Hepatocyte (in vitro differentiated cells): ENCODE data around the gene VBP1. TPM values are rescaled to one million over a fixed set of nuclear protein-coding genes. Genes with fewer than 3 reads are reported as not detected.
"Not testable (repeated sequence)": the region's sequence is repeated elsewhere in the genome, so short reads cannot be mapped to it uniquely, and the experiment has no call there.

Source experiments
- DNase-seq: peaks from one replicate; pipeline ENCODE4 v3.0.0-alpha.2; 2016; ENCODE audit warnings: low spot score
- H2AFZ ChIP-seq: fragments of 200-600 bp; sonication (generic); 2 replicates; pipeline ENCODE4 v1.6.0; 2016; ENCODE audit warnings: antibody characterized with exemption, mild to moderate bottlenecking
- H3K27ac ChIP-seq: fragments of 200-600 bp; sonication (generic); 2 replicates; pipeline ENCODE4 v1.5.1; 2016; ENCODE audit warnings: mild to moderate bottlenecking
- H3K27me3 ChIP-seq: fragments of 200-600 bp; sonication (generic); 2 replicates; pipeline ENCODE4 v1.6.1; 2016
- H3K36me3 ChIP-seq: fragments of 200-600 bp; sonication (generic); replicated peaks from 2 replicates; pipeline ENCODE4 v1.5.1; 2016; ENCODE audit warnings: low read depth; ENCODE audit not compliant: insufficient read depth
- H3K4me1 ChIP-seq: fragments of 200-600 bp; sonication (generic); 2 replicates; pipeline ENCODE4 v1.5.1; 2016; ENCODE audit warnings: mild to moderate bottlenecking, moderate library complexity; ENCODE audit not compliant: insufficient read depth
- H3K4me2 ChIP-seq: fragments of 200-600 bp; sonication (generic); 2 replicates; pipeline ENCODE4 v1.6.0; 2016
- H3K4me3 ChIP-seq: fragments of 200-600 bp; sonication (generic); 2 replicates; pipeline ENCODE4 v1.5.1; 2016; ENCODE audit warnings: mild to moderate bottlenecking
- H3K79me2 ChIP-seq: fragments of 200-600 bp; sonication (generic); 2 replicates; pipeline ENCODE4 v1.6.0; 2017; ENCODE audit warnings: mild to moderate bottlenecking
- H3K9me2 ChIP-seq: fragments of 200-600 bp; sonication (generic); replicated peaks from 2 replicates; pipeline ENCODE4 v1.6.0; 2017; ENCODE audit warnings: mild to moderate bottlenecking; ENCODE audit not compliant: insufficient read depth
- H3K9me3 ChIP-seq: fragments of 200-600 bp; sonication (generic); 2 replicates; pipeline ENCODE4 v1.5.1; 2016; ENCODE audit warnings: low read depth, mild to moderate bottlenecking
- H4K20me1 ChIP-seq: fragments of 200-600 bp; sonication (generic); 2 replicates; pipeline ENCODE4 v1.6.0; 2016; ENCODE audit warnings: mild to moderate bottlenecking; ENCODE audit not compliant: insufficient read depth, poor library complexity, severe bottlenecking
- CTCF ChIP-seq: fragments of 200-600 bp; sonication (generic); IDR thresholded peaks from 2 replicates; pipeline ENCODE4 v1.5.1; 2016; ENCODE audit warnings: antibody characterized with exemption, mild to moderate bottlenecking; ENCODE audit not compliant: poor library complexity
- EZH2 ChIP-seq: fragments of 200-600 bp; sonication (generic); IDR thresholded peaks from 2 replicates; pipeline ENCODE4 v1.6.1; 2016; ENCODE audit warnings: antibody characterized with exemption, mild to moderate bottlenecking, borderline replicate concordance
- EZH2phosphoT487 ChIP-seq: fragments of 200-600 bp; sonication (generic); IDR thresholded peaks from one replicate; pipeline ENCODE4 v1.6.1; 2018; ENCODE audit warnings: antibody characterized with exemption, mild to moderate bottlenecking, low read depth, moderate library complexity; ENCODE audit not compliant: unreplicated experiment, severe bottlenecking
- WGBS: methylation state at CpG from one replicate; pipeline ENCODE4 v1.1.6; 2016; ENCODE audit warnings: low lambda C conversion rate; ENCODE audit errors: missing lambda C conversion rate; 5-methylcytosine and 5-hydroxymethylcytosine counted together
- polyA plus RNA-seq: library from polyadenylated mRNA; unstranded; fragments of >200 nt; fragmentation: Nextera tagmentation; extraction: Ambion mirVana; gene quantifications from 2 replicates; pipeline ENCODE4 v1.2.1, GENCODE V29; 2016
- total RNA-seq: library from RNA; depleted of rRNA; stranded (reverse); fragments of >200 nt; gene quantifications from 2 replicates; pipeline ENCODE4 v1.2.3, GENCODE V29; 2014

Gene VBP1
- total and polyA plus RNA-seq, 2 experiments from 2014 or later: 44.7 to 62.8 TPM

- Histone ChIP-seq H3K27ac (no peak overlapping the region), H3K4me3 (no peak overlapping the region), H3K27me3 (no peaks in the 10 kb centered on the region), H3K9me2 (no peaks in the 10 kb centered on the region), H3K79me2 (no peaks in the 10 kb centered on the region), H3K9me3 (no peaks in the 10 kb centered on the region), H3K36me3 (no peaks in the 10 kb centered on the region), H4K20me1 (no peaks in the 10 kb centered on the region), H3K4me1 (no peaks in the 10 kb centered on the region), H3K4me2 (peak overlapping the region; percentile 68), H2AFZ (peak overlapping the region; percentile 66)
- WGBS: 52% methylated on average over 5 of the region's 5 CpGs
- no peak for TF ChIP-seq EZH2
- TF ChIP-seq CTCF: no peak
- no peak for TF ChIP-seq EZH2phosphoT487
- DNase-seq: no peak
Measured at GRCh38 chrX:155262970-155263754, 46.9 kb downstream of the VBP1 start.

- H3K9me2 ChIP-seq: no peaks in the 10 kb centered on the region
- H3K36me3 ChIP-seq: no peaks in the 10 kb centered on the region
- H3K79me2 ChIP-seq: no peaks in the 10 kb centered on the region
- H2AFZ ChIP-seq: peak within 1 kb of the TSS; percentile 66
- peak within 1 kb of the TSS; percentile 68 for H3K4me2 ChIP-seq
- TF ChIP-seq EZH2: no peak
- peak; percentile 14 for TF ChIP-seq CTCF
- H3K27me3 ChIP-seq: no peaks in the 10 kb centered on the region
- no peak within 1 kb of the TSS for H3K27ac ChIP-seq
- WGBS: 48% methylated on average over 46 of the region's 58 CpGs
- no peaks in the 10 kb centered on the region for H3K9me3 ChIP-seq
- H4K20me1 ChIP-seq: no peaks in the 10 kb centered on the region
- H3K4me1 ChIP-seq: no peaks in the 10 kb centered on the region
- peak; percentile 61 for DNase-seq
- no peak within 1 kb of the TSS for H3K4me3 ChIP-seq
Measured at GRCh38 chrX:155263854-155264628, 47.8 kb downstream of the VBP1 start, which contains the start of gene RAB39B. Gene RAB39B (minus strand): TSS chrX:155264491. CDS start chrX:155264288, 203 bp downstream.

GRCh38 chrX:155266439-155266838 is 50.2 kb downstream of the VBP1 start:
- Histone ChIP-seq H3K27ac (no peak overlapping the region), H3K9me2 (no peaks in the 10 kb centered on the region), H2AFZ (no peak overlapping the region), H3K9me3 (no peaks in the 10 kb centered on the region), H3K27me3 (no peaks in the 10 kb centered on the region), H3K36me3 (no peaks in the 10 kb centered on the region), H3K4me1 (no peaks in the 10 kb centered on the region), H3K4me3 (no peak overlapping the region), H3K4me2 (no peak overlapping the region), H4K20me1 (no peaks in the 10 kb centered on the region), H3K79me2 (no peaks in the 10 kb centered on the region)
- DNase-seq: no peak
- WGBS: 76% methylated on average over 1 of the region's 1 CpG
- TF ChIP-seq EZH2: no peak
- no peak for TF ChIP-seq EZH2phosphoT487
- TF ChIP-seq CTCF: no peak

GRCh38 chrX:155267995-155268394 is 51.7 kb downstream of the VBP1 start:
- H3K4me3 ChIP-seq, DNase-seq, H3K27me3 ChIP-seq, H3K27ac ChIP-seq, H3K9me3 ChIP-seq, H4K20me1 ChIP-seq, H3K9me2 ChIP-seq, H2AFZ ChIP-seq, H3K4me2 ChIP-seq, H3K36me3 ChIP-seq, H3K79me2 ChIP-seq, H3K4me1 ChIP-seq: not testable (repeated sequence)
- 55% methylated on average over 1 of the region's 1 CpG for WGBS
